Activated T-helper 1 cell treated with Interleukin-2 at 50 U/mL for 16 hours (primary cell): ENCODE results near the gene RIPK3.
"Not testable (repeated sequence)": the region's sequence is repeated elsewhere in the genome, so short reads cannot be mapped to it uniquely, and the experiment has no call there.

Experiments
- DNase-seq: peaks from one replicate; pipeline ENCODE4 v3.0.0-alpha.2; 2020; ENCODE audit warnings: low read depth

The RIPK3 gene

DNA sequence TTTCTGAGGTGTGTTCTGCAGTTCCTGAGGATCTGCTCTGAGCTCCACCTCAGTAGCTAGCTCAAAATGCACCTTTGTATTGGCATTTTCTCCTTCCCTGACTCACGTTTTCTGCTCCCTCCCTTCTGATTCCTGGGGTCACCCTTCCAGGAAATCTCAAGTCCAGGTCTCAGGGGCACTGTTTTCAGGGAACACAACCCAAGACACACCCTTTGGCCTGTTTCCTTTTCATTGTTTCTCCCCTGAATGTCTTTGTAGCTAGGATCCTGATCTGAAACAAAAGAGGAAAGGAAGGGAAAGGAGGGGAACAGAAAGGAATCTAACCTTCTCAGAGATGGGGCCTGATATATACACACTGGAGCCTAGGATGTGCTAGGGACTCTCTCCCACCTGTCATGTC is 7.3 kb upstream of the RIPK3 start:
- DNase-seq = no peak

DNA sequence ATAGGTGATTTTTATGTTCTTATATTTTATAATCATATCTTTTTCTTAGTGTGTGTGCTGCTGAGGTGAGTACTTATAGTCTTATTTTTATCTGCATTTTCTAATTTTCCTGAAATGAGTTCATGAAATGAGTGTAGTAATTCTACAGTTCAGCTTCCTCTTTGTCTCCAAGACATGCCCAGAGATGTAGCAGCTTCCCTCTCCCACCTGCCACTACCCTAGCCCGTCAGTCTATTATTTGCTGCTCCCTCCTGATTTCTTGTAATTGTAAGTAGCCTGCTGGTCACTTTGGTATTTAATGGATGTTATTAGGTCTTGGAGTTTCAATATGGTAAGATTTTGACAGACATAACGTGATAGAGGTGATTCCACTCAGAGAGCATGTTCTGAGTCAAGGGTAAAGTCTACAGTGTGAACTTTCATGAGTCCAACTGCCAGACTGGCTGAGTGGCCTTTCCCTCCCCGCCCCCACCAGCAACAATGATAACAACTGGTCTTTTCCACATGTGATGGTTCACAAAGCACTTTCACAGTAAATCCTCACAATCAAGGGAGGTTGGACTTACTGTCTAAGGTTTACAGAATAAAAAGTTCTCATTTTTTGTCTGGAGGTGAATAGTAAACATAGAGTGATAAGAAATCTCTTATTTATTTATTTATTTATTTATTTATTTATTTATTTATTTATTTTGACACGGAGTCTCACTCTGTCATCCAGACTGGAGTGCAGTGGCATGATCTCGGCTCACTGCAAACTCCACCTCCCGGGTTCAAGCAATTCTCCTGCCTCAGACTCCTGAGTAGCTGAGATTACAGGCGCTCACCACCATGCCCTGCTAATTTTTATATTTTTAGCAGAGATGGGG is 4.2 kb upstream of the RIPK3 start:
- no peak for DNase-seq

DNA sequence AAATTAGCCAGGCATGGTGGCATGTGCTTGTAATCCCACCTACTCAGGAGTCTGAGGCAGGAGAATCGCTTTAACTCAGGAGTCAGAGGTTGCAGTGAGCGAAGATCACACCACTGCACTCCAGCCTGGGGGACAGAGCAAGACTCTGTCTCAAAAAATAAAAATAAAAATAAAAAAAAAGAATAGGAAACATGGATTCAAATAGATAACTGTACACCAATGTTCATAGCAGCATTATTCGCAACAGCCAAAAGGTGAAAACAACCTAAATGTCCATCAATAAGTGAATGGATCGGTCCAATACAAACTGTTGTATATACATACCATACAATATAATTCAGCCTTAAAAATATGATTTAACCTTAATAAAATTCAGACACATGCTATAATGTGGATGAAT is 3.1 kb upstream of the RIPK3 start:
- DNase-seq = no peak

DNA sequence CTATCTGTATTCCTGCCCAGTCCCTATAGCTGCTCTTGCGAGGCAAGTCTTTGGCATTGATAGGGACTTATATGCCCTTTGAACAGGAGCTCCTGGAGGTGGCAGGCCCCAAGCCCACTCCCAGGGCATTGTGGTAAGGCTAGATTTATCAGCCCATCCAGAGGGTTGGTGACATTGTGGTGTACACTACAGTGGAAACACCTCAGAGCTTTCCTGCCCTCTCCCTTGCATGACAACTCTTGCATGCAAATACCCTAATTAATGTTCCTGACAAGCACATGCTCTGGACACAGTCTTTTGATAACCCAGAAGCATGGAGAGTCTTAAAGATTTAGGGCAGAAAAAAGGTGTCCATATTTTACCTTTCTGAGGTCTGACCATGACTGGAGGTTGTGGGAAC is 815 bp upstream of the RIPK3 start:
- DNase-seq = no peak

- no peak for DNase-seq
These were observed 948 bp downstream of the RIPK3 start for GRCh38 chr14:24338843-24339242.

DNA sequence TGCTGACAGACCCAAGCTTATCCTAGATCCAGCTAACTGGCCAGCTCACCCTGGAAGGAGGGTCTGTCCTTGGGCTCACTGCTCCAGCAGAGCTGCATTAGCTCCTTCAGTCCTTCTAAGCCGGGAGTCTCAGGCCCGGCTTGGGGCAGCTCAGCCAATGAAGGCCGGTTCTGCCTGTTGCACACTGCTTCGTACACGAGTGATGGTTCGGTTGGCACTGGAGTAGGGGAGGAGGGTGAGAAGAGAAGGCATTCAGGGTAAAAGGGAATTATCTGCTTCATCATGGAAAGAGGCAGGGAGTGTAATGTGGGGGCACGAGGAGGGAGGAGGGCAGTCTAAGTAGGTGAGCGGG is 2.0 kb downstream of the RIPK3 start:
- DNase-seq = no peak

DNA sequence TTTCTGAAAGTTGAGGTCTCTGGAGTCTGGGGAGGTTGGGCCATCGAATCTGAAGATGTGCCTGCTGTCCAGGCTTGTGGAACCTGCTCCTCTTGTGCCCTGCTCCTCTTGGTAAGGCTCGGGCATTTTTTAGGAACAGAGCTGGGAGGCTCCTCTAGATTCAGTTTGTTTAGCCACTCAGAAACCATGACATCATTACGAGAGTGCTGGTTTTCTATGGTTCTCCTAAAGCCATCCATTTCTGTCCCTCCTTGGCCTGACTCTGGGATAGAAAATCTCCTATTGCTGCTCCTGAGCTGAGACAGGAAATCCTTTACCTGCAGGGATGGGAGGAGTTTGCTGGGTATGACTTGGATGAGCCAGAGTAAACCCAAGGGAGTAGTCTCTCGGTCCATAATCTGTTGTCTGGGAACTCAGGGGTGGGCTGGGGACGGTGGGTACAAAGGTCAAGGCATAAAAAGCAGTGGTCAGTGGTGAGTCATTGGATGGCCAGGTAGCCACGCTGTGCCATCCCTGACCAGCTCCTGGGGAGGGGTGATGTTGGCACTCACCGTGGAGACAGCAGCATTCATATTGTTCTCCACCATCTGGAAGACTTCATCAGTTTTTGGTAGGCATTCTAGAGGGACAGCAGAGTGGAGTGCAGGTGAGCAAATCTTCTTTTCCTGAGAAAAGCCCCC is 2.5 kb downstream of the RIPK3 start:
- DNase-seq = no peak

GRCh38 chr14:24335461-24336171 is 4.2 kb downstream of the RIPK3 start:
- DNase-seq = no peak

DNA sequence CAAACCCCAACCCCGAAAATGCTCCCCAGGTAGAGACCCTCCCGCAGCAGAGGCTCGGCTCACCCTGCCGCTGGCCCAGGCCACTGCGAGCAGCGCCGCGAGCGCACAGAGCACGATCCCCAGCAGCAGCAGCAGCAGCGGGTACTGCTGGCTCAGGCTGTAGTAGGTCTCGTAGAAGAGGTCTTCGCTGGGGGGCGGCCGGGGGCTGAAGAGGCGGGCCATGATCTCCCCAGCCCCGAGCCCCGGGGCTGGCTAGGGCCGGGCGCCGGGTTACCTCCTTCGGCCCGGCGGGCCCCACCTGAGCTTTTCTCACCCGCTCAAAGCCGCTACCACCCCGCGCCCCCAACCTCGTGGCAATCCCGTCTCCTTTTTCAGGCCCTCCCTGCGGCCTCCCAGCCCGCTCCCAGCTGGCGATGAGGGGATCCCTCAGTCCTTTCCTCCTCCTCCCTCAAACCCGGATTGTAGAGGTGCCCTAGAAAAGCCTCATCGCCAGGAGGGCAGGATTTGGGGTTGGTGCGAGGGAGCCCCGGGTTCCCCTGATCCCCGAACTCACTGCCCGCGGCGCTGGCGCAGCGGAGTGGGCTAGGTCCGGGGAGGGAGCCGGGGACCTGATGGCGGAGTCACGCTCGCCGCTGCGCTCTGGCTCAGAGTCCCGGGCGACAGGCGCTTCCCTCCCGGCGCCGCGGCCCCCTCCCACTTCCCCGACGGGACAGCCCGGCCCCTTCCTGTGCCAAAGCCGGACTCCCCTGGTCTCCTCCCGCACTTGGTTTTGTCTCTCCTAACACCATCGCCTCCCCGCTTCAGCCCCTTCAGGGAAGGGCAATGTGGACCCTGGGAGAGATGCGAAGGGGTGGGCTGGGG is 5.1 kb downstream of the RIPK3 start, which contains the start of gene ADCY4:
Gene ADCY4, minus strand, starts transcription at position 641 of the 861 bp plus-strand sequence. Its CDS starts 419 bp downstream, at position 222.
- no peak for DNase-seq

- DNase-seq = peak; percentile 72
These were observed 7.4 kb downstream of the RIPK3 start for GRCh38 chr14:24332268-24332993.

DNA sequence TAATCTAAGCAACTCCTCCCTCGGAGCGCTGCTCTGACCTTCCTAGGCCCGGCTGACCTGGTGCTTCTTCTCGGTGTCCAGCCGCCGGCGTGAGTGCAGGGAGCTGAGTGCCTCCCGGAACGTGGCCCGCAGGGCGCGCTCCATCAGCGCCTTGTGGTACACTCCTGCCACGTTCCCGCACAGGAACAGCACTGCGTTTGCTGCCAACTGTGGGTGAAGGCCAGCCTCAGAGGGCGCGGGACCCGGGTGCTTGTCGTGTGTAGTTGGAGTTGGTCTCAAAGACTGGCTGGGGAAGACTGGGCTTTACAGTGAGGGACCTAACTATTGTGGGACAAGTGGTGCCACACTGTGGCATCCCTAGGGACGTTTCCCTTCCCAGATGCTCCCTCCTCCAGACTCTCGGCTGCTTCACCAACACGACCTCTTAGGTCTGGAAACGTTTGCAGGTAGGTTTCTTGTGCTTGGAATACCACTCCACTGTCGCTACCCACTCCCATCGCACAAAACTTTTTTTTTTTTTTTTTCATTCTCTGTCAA is 8.0 kb downstream of the RIPK3 start:
- no peak for DNase-seq

DNA sequence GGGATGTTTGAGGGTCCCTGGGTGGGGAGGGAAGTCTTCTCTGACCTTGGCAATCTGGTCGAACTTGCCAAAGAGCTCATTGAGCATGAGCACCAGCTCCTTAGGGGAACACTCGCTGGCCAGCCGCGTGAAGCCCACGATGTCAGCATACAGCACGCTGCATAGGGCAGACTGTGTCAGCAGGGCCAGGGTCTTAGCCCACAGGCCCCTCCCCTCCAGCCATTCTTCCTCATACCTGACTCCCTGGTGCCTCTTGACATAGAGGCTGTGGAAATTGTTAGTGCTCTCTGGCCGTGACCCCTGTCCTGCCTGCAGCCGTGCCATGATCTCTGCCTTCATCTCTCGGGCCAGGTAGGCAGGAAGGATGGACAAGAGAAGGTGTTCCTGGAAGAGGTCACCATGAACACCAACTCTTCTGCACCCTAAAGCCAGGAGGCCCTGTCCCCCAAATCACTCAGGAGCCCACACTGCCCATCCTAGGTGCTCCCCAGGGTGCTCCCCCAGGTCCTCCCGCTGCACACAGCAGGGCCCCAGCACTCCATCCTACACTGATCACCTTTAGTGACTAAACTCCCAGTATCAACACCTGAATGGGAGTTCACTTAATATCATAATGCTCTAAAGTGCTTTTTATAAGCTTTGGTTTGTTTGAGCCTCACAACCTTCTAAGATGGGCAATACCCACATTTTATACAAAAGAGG is 8.7 kb downstream of the RIPK3 start:
- DNase-seq = no peak

DNA sequence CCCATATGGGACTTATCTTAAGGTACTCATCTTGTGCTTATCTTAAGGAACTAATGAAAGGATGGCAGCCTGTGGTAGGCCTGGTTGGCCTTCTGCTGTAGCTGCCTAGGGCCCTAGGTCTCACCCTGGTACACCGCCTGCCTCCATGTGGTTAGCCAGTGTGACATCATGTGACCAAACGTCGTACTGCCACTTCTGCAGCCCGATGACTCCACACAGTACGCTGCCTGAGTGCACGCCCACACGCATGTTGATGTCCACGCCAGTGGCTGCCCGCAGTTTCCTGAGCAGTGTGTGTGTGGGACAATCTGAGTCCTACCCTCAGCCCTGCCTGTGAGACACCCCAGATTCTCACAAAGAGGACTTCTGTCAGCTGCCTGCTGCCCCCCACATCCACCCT is 10.1 kb downstream of the RIPK3 start:
- DNase-seq = peak; percentile 28

DNA sequence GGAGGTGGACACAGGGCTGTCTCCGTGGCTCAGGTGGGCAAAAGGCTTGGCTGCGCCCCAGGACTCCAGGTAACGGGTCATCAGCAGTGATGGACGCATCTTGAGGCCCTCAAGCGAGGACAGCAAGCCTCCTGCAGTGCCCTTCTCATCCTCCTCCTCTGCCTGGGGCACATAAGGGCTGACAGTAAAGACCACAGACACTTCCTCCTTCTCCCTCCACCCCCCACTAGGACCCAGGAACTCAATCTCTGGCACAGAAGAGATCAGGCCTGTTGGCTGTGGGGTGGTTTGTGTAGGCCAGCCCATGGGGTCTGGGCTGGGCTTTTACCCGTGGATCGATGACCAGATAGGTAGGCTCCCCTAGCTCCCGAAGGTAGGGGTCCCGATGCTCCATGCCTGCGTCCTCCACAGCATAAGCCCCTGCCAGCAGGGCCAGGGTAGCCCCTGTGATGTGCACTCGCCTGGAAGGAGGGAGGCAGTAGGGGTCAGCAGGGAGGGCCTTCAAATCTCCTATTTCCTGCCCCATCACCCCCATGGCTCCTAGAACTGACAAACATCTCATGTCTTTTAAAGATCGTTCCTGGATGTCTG is 10.6 kb downstream of the RIPK3 start:
- no peak for DNase-seq

GRCh38 chr14:24327914-24328313 is 11.9 kb downstream of the RIPK3 start:
- DNase-seq = not testable (repeated sequence)

GRCh38 chr14:24327303-24327702 is 12.5 kb downstream of the RIPK3 start:
- no peak for DNase-seq

DNA sequence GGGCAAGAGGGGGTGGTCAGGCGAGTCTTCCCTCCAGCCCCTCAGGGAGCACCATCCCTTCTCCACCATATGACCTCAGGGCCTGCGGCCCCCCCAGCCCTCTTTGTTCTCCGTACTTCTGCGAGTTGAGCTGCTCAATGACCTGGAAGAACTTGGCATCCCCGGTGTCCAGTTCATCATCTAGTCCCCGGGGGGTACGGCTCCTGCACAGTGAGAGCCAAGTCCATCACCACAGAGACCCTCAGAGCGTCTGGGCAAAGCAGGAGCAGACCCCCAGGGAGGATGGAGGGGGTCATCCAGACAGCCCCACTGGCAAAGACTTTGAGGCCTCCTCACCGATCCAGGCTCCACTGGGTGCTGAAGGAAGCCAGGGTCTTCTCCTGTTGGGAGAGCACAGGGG is 13.8 kb downstream of the RIPK3 start:
- DNase-seq = no peak

- no peak for DNase-seq
These were observed 14.7 kb downstream of the RIPK3 start for GRCh38 chr14:24325041-24325530.

GRCh38 chr14:24324024-24324423 is 15.8 kb downstream of the RIPK3 start:
- no peak for DNase-seq

- DNase-seq = no peak
These were observed 16.4 kb downstream of the RIPK3 start for GRCh38 chr14:24323341-24323740.
